ENCODE data around the gene PLXND1.
A peak's percentile ranks its signal among the peaks of the same experiment; 100 is the strongest.

PLXND1 gene

DNA sequence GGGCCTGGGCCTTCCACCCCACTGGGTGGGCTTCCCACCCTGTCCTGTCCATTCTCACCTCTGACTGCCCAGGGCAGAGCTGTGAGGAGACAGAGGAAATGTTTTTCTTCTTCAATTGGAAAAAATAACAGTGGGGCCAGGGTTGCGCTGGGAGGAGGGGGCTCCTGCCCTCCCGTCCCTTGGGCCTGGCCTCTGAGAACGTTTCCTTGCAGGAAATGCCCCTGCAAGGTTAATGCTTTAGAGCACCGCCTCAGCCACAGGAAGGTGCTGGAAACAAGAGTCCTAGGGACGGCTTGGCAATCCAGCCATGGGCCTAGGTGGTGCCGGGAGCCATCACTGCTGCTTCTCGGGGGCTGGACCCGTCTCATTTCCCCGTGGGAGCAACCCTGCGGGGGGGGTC, 3.8 kb upstream of the PLXND1 start:
- no peak overlapping the region for H3K9ac ChIP-seq (ENCODE audit: low read length)
- H3K27me3 ChIP-seq (ENCODE audit: control insufficient read depth, insufficient read depth, low read length): peaks cover 22% of the 10 kb centered on the region
- H3K36me3 ChIP-seq (ENCODE audit: control insufficient read depth, insufficient read depth, low read length): no peaks in the 10 kb centered on the region
- H3K9me3 ChIP-seq (ENCODE audit: control insufficient read depth, low read length): no peaks in the 10 kb centered on the region
- H3K4me3 ChIP-seq (ENCODE audit: low read length): no peak overlapping the region
- H3K4me1 ChIP-seq (ENCODE audit: control insufficient read depth, insufficient read depth, low read length): peaks cover 18% of the 10 kb centered on the region

DNA sequence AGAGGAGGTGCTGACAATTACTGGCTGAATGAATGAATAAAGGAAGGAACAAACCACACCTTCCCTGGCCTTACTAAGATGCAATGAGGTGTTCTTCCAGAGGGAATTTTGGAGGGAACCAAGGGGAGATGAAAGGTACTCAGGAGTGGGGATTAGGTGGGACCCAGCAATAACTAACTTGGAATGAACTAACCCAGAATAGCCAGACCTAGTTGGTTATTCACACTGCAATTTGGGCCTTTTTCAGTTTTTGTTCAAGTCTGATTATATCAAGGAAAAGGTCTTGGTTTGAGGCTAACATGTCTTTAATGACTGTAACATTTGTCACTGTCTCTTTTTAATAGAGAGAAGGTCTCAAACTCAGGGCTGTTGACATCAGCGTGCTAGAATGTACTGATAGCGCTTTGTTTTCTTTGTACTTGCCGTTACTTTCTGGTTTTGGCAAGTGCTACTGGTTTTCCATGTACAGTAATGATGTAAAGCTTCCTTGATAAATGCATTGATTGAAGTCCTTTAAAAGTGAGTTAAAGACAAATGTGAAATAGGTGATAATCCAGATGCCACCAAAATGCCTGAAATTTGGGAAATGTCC, 3.2 kb upstream of the PLXND1 start:
- Histone ChIP-seq H3K27me3 (ENCODE audit: control insufficient read depth, insufficient read depth, low read length) (peaks cover 26% of the 10 kb centered on the region), H3K9ac (ENCODE audit: low read length) (no peak overlapping the region), H3K4me1 (ENCODE audit: control insufficient read depth, insufficient read depth, low read length) (peaks cover 12% of the 10 kb centered on the region), H3K4me3 (ENCODE audit: low read length) (no peak overlapping the region), H3K36me3 (ENCODE audit: control insufficient read depth, insufficient read depth, low read length) (no peaks in the 10 kb centered on the region), H3K9me3 (ENCODE audit: control insufficient read depth, low read length) (no peaks in the 10 kb centered on the region)

DNA sequence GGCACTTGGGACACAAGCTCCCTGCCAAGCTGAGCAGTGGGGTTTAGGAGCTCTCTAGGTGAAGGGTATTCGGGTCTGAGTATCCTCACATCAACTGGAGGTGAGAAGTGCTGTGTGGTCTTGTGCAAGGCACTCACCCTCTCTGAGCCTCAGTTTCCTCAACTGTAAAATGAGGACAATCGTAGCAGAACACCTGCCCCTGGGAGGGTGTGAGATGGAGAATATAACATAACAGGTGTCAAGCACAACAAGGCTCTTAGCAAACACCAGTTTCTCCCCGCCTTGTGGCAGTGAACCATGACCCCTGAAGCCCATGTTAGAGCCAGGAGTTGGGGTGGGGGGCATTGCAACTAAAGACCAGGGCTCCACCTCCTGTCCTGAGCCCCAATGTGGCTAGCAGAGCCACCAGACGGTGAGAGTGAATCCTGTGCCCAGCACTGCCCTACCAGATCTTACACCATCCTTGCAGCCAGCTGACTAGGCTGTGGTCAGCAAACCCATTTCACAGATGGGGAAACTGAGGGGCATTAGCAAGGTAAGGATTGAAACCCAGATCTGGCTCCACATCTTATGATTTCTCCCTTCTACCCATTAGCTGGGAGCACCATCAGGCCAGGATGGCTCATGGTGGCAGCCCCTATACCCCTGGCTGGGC, 2.6 kb upstream of the PLXND1 start:
- Histone ChIP-seq H3K4me1 (ENCODE audit: control insufficient read depth, insufficient read depth, low read length) (peaks cover 9% of the 10 kb centered on the region), H3K9ac (ENCODE audit: low read length) (no peak overlapping the region), H3K36me3 (ENCODE audit: control insufficient read depth, insufficient read depth, low read length) (no peaks in the 10 kb centered on the region), H3K9me3 (ENCODE audit: control insufficient read depth, low read length) (no peaks in the 10 kb centered on the region), H3K4me3 (ENCODE audit: low read length) (no peak overlapping the region), H3K27me3 (ENCODE audit: control insufficient read depth, insufficient read depth, low read length) (peaks cover 29% of the 10 kb centered on the region)

DNA sequence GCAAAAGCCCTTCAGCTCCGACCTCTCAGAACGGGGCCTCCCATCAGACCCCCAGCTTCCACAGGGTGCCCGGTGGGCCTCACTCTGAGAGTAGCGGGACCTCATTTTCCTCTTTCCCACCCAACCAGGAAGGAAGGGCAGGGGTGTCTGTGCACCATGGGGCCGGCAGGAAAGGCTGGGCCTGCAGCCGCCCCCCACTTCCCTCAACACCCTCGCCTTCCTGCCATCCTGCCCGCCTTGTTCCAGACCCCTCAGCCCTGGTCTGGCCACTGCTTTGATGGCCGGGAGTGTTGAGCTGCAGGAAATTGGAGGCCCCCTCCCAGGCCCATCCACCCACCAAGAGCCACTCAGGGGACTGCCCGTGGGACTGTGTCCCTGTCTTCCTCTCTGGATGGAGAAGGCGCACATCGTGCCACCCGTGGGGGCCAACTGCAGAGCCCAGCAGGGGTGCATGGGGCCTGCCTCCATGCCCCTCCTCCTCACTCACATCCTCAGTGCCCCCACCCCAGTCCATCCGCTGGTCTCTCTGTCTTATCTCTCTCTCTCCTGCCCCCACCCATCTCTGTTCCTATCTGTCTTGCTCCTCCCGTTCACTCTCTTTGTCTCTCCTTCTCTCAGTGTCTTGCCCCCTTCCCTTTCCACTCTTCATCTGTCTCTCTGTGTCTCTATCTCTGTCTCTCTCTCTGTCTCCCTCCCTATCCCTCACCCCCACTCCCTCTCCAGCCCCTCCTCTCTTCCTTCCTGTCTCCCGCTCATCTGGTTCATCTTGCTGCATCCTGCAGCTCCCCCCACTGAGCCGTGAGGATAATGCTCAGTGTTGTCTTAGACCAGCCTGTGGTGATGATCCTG, 1.8 kb upstream of the PLXND1 start:
- peaks cover 29% of the 10 kb centered on the region for H3K27me3 ChIP-seq (ENCODE audit: control insufficient read depth, insufficient read depth, low read length)
- H3K36me3 ChIP-seq (ENCODE audit: control insufficient read depth, insufficient read depth, low read length): no peaks in the 10 kb centered on the region
- no peak overlapping the region for H3K4me3 ChIP-seq (ENCODE audit: low read length)
- no peak overlapping the region for H3K9ac ChIP-seq (ENCODE audit: low read length)
- H3K4me1 ChIP-seq (ENCODE audit: control insufficient read depth, insufficient read depth, low read length): peaks cover 9% of the 10 kb centered on the region
- H3K9me3 ChIP-seq (ENCODE audit: control insufficient read depth, low read length): no peaks in the 10 kb centered on the region

DNA sequence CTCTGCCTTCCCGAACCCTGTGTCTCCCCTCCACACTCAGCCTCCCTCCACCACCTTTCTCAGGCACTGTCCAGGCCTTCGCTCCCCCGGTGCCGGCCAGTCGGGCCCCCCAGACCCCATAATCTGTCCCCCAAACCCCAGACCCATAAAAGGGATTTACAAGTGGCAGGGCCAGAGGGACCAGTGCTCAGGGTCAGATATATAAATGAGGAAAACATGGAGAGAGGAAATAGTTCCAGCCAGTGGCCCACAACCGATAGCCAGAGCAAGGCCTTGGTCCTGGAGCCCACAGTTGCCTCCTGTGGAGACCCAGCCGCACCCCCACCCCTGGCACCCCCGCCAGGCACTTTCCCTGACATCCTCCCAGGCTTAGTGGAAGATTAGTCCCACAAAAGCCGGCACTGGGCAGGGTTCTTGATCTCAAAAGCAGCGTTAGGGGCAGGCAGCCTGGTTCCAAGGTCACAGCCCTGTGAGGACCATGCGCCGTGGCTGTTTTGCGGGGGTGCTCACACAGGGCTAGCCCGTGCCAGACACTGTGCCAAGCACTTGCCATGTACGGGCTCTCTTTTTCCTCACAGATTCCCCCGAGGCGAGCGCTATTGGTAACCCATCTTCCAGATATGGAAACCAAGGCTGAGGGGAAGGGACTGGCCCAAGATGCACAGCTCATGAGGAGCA, 1.1 kb upstream of the PLXND1 start:
- Histone ChIP-seq H3K9ac (ENCODE audit: low read length) (peak overlapping the region; percentile 75), H3K9me3 (ENCODE audit: control insufficient read depth, low read length) (no peaks in the 10 kb centered on the region), H3K27me3 (ENCODE audit: control insufficient read depth, insufficient read depth, low read length) (peaks cover 29% of the 10 kb centered on the region), H3K36me3 (ENCODE audit: control insufficient read depth, insufficient read depth, low read length) (no peaks in the 10 kb centered on the region), H3K4me3 (ENCODE audit: low read length) (no peak overlapping the region), H3K4me1 (ENCODE audit: control insufficient read depth, insufficient read depth, low read length) (peaks cover 9% of the 10 kb centered on the region)

DNA sequence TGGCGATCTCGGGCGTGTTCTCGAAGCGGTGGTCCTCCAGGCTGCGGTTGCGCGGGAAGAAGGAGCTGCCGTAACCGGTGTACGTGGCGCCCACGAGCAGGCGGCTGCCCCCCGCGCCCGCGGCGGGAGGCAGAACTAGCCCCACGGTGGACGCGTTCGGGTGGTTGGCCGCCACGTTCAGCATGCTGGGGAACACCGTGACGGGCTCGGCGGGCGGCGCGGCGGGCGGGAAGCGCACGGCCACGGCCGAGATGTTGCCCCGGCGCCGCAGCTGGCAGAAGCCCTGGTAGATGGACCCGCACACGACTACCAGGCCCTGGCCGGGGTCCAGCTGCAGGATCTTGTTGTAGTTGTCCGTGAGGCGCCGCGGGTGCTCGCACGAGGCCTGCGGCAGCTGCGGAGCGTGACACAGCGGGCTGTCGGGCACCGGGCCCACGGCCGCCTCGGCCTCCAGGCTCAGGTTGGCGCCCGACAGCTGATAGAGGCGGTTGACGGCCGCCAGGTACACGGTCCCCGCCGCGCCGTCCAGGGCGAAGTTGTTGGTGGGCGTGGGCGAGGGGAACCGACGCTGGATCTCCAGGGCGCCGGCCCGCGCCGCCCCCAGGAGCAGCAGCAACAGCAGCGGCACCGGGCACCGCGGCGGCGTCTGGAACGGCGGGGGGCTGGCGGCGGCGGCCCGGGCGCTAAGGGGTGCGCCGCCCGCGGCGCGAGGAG, 397 bp downstream of the PLXND1 start:
- H3K27me3 ChIP-seq (ENCODE audit: control insufficient read depth, insufficient read depth, low read length): peaks cover 29% of the 10 kb centered on the region
- no peaks in the 10 kb centered on the region for H3K9me3 ChIP-seq (ENCODE audit: control insufficient read depth, low read length)
- H3K9ac ChIP-seq (ENCODE audit: low read length): peak overlapping the region; percentile 59
- no peak overlapping the region for H3K4me3 ChIP-seq (ENCODE audit: low read length)
- peaks cover 9% of the 10 kb centered on the region for H3K4me1 ChIP-seq (ENCODE audit: control insufficient read depth, insufficient read depth, low read length)
- H3K36me3 ChIP-seq (ENCODE audit: control insufficient read depth, insufficient read depth, low read length): no peaks in the 10 kb centered on the region

DNA sequence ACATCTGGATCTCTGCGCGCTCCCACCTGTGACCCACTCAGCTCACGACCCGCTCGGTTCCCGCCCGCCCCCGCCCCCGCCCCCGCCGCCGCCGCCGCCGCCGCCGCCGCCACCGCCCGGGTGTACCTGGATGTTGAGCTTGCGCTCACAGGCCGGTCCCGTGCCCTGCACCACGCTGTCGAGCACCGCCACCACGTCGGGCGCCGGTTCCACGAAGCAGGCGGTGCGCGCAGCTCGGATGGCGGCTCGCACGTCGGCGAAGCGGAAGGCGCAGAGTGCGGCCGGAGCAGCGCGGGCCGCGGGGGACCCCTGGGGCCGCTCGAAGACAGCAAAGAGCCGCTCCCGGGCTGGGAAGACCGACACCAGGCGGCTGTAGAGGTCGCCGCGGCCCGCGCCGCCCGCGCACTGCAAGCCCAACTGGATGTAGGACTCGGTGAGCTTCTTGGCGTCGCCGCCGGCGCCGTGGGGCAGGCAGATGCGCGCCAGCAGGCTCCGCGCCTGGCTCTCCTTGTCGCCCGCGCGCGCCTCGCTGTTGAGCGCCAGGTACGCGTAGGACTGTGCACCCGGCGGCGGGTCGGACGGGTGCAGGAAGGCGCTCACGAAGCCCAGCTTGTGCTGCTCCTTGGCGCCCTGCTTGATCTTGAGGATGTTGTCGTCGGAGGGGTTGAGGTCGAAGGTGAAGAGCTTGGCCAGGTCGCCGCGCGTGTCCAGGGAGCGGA, 1.1 kb downstream of the PLXND1 start:
- no peak overlapping the region for H3K4me3 ChIP-seq (ENCODE audit: low read length)
- H3K9ac ChIP-seq (ENCODE audit: low read length): peak overlapping the region; percentile 59
- H3K9me3 ChIP-seq (ENCODE audit: control insufficient read depth, low read length): no peaks in the 10 kb centered on the region
- H3K27me3 ChIP-seq (ENCODE audit: control insufficient read depth, insufficient read depth, low read length): peaks cover 29% of the 10 kb centered on the region
- no peaks in the 10 kb centered on the region for H3K36me3 ChIP-seq (ENCODE audit: control insufficient read depth, insufficient read depth, low read length)
- H3K4me1 ChIP-seq (ENCODE audit: control insufficient read depth, insufficient read depth, low read length): peaks cover 9% of the 10 kb centered on the region

DNA sequence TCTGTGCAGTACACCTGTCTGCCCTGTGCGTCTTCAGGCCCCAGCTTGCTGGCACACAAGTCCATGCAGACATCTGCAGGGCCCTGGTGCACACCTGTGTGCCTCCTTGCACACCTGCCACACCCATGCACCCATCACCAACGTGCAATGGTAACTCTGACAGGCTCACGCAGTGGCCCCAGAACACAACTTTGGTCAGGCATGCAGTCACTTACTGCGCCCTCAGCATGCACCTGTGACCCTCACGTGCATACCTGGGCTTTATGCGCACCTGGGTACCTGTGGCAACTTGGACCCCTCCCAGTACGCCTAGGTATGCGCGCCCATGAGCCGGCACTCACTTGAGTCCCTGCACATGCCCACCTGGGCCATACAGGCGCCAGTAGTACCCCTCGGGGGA, 1.7 kb downstream of the PLXND1 start:
- Histone ChIP-seq H3K9me3 (ENCODE audit: control insufficient read depth, low read length) (no peaks in the 10 kb centered on the region), H3K9ac (ENCODE audit: low read length) (peak overlapping the region; percentile 34), H3K27me3 (ENCODE audit: control insufficient read depth, insufficient read depth, low read length) (peaks cover 29% of the 10 kb centered on the region), H3K4me3 (ENCODE audit: low read length) (no peak overlapping the region), H3K36me3 (ENCODE audit: control insufficient read depth, insufficient read depth, low read length) (no peaks in the 10 kb centered on the region), H3K4me1 (ENCODE audit: control insufficient read depth, insufficient read depth, low read length) (peaks cover 12% of the 10 kb centered on the region)

DNA sequence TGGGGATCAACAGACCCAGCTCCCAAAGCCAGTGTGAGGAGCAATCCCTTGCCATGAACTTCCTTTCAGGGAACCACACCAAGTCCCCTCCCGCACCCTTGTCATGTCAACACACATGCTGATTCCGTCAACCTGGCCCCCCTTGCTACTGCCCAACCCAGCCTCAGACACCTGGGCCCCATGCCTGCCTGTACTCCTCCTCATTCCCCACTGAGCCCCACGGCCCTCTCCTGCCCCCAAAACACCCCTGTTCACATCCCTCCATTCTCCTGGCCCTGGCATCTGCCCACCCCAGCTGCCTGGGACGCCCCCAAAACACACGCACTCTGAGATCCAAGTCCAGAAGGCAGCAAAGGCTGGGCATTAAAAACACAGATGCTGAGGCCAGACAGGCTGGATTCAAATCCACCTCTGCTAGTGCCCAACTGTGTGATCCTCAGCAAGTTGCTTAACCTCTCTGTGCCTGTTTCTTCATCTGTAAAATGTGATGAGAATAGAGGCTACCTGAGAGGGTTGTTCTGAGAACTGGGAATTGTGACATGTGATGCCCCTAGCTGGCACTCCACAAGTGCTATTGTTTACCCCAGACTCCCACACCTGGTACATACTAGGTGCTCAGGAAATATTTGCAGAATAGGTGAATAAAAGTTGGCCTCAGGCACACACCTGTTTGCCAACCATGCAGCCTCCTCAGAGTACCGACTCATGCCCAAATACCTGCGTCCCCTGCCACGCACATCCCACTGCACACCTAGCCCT, 2.3 kb downstream of the PLXND1 start:
- Histone ChIP-seq H3K9me3 (ENCODE audit: control insufficient read depth, low read length) (no peaks in the 10 kb centered on the region), H3K4me3 (ENCODE audit: low read length) (no peak overlapping the region), H3K4me1 (ENCODE audit: control insufficient read depth, insufficient read depth, low read length) (peaks cover 14% of the 10 kb centered on the region)

DNA sequence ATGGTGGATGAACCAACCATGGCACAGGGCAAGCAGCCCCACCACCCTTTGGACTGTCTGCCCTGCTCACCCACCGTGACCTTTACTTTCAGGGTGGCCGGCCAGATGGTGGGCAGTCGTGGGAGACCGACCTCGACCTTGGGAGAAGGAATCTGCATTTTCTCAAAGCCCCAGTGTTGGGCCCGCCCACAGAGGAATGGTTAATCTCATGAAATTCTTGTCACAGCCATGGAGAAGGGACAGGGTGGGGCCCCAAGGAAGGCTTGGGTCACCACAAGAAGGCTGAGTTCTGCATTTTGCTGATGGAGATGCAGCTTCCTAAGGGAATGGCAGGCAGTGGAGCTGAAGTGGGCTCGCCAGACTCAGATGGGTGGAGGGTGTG, 2.9 kb downstream of the PLXND1 start:
- Histone ChIP-seq H3K9me3 (ENCODE audit: control insufficient read depth, low read length) (no peaks in the 10 kb centered on the region), H3K27me3 (ENCODE audit: control insufficient read depth, insufficient read depth, low read length) (peaks cover 29% of the 10 kb centered on the region), H3K9ac (ENCODE audit: low read length) (peak overlapping the region; percentile 39), H3K36me3 (ENCODE audit: control insufficient read depth, insufficient read depth, low read length) (no peaks in the 10 kb centered on the region), H3K4me3 (ENCODE audit: low read length) (no peak overlapping the region), H3K4me1 (ENCODE audit: control insufficient read depth, insufficient read depth, low read length) (peaks cover 14% of the 10 kb centered on the region)

More for the DNA sequence above, 2.3 kb downstream of the PLXND1 start:
- peaks cover 29% of the 10 kb centered on the region for H3K27me3 ChIP-seq (ENCODE audit: control insufficient read depth, insufficient read depth, low read length)
- H3K36me3 ChIP-seq (ENCODE audit: control insufficient read depth, insufficient read depth, low read length): no peaks in the 10 kb centered on the region
- H3K9ac ChIP-seq (ENCODE audit: low read length): no peak overlapping the region

All from mucosa of stomach (tissue), 1 donor.